Measurements from ENCODE around the gene MRTO4. TPM values are rescaled to one million over a fixed set of nuclear protein-coding genes. Genes with fewer than 3 reads are reported as not detected.

MRTO4 gene
- total RNA-seq, 1 experiment from 2014 or later = 79.3 TPM

GRCh38 chr1:19202396-19202795, 49.2 kb upstream of the MRTO4 start (continued):
- TF ChIP-seq ZNF274 (IDR thresholded peaks at IDR 0.05; ENCODE audit: low read depth, low read length) = no peak
- no peak for TF ChIP-seq POLR2AphosphoS5 (IDR thresholded peaks at IDR 0.05; ENCODE audit: low read depth, low read length)
- no peak for TF ChIP-seq CTCF (IDR thresholded peaks at IDR 0.05 in 2 of 3, conservative IDR thresholded peaks at IDR 0.05 in 1 of 3; ENCODE audit: borderline replicate concordance in 1 of 3, insufficient read depth in 1 of 3, low read depth in 2 of 3, low read length in 2 of 3)

GRCh38 chr1:19203440-19203839, 48.2 kb upstream of the MRTO4 start:
- Histone ChIP-seq H3K9me2 (ENCODE audit: insufficient read depth) (no peaks in the 10 kb centered on the region), H3K79me2 (ENCODE audit: insufficient read depth, low read length) (peaks cover 99% of the 10 kb centered on the region), H3K27me3 (ENCODE audit: insufficient read depth, low read length) (no peaks in the 10 kb centered on the region), H3K4me1 (ENCODE audit: control insufficient read depth in 1 of 2, insufficient read depth in 2 of 2, low read length in 2 of 2) (peaks cover under 1 to 9% of the 10 kb centered on the region in 2 experiments), H3K27ac (ENCODE audit: low read depth, low read length) (no peak overlapping the region), H3K9ac (ENCODE audit: low read length) (no peak overlapping the region), H3K4me3 (replicated peaks in 1 of 2; ENCODE audit: low read depth in 1 of 2, low read length in 2 of 2) (no peak overlapping the region), H3K9me3 (ENCODE audit: control insufficient read depth in 1 of 2, insufficient read depth in 1 of 2, low read depth in 1 of 2, low read length in 2 of 2) (no peaks in the 10 kb centered on the region), H3K4me2 (ENCODE audit: low read length) (no peak overlapping the region), H3K36me3 (ENCODE audit: control insufficient read depth in 1 of 2, insufficient read depth in 2 of 2, low read length in 2 of 2) (peaks cover 13 to 19% of the 10 kb centered on the region in 2 experiments; a peak in 3 of 4 replicates), H4K20me1 (ENCODE audit: insufficient read depth) (no peaks in the 10 kb centered on the region; the same call in 1 of the 2 replicates), H2AFZ (ENCODE audit: low read depth, low read length, poor library complexity, severe bottlenecking) (no peak overlapping the region)
- ChIA-PET CTCF (no interaction called here), RAD21 (ENCODE audit: low non-redundant PET in 1 of 2, low total read pairs in 2 of 2, uncharacterized antibody in 2 of 2, unreplicated experiment in 2 of 2) (no interaction called here), POLR2A (no interaction called here)
- no TSS peak for BruUV-seq (replicated peaks)
- intact Hi-C loops (cut with micrococcal nuclease) = no loop called here
- DNase-seq (ENCODE audit: low read depth, low spot score) (no peak), ATAC-seq (no peak)
- TF ChIP-seq ZFX (IDR thresholded peaks at IDR 0.05) = no peak
- no peak for TF ChIP-seq ELF1 (IDR thresholded peaks at IDR 0.05; ENCODE audit: borderline replicate concordance, low read depth)
- TF ChIP-seq RAD21 (IDR thresholded peaks at IDR 0.05; ENCODE audit: low read depth) = no peak
- TF ChIP-seq, protein P1, sequence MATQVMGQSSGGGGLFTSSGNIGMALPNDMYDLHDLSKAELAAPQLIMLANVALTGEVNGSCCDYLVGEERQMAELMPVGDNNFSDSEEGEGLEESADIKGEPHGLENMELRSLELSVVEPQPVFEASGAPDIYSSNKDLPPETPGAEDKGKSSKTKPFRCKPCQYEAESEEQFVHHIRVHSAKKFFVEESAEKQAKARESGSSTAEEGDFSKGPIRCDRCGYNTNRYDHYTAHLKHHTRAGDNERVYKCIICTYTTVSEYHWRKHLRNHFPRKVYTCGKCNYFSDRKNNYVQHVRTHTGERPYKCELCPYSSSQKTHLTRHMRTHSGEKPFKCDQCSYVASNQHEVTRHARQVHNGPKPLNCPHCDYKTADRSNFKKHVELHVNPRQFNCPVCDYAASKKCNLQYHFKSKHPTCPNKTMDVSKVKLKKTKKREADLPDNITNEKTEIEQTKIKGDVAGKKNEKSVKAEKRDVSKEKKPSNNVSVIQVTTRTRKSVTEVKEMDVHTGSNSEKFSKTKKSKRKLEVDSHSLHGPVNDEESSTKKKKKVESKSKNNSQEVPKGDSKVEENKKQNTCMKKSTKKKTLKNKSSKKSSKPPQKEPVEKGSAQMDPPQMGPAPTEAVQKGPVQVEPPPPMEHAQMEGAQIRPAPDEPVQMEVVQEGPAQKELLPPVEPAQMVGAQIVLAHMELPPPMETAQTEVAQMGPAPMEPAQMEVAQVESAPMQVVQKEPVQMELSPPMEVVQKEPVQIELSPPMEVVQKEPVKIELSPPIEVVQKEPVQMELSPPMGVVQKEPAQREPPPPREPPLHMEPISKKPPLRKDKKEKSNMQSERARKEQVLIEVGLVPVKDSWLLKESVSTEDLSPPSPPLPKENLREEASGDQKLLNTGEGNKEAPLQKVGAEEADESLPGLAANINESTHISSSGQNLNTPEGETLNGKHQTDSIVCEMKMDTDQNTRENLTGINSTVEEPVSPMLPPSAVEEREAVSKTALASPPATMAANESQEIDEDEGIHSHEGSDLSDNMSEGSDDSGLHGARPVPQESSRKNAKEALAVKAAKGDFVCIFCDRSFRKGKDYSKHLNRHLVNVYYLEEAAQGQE (IDR thresholded peaks at IDR 0.05; ENCODE audit: low read depth) = no peak
- no peak for TF ChIP-seq EZH2 (IDR thresholded peaks at IDR 0.05)
- no peak for TF ChIP-seq YY1 (IDR thresholded peaks at IDR 0.05; ENCODE audit: extremely low read depth, insufficient replicate concordance, low read depth, low read length)
- TF ChIP-seq SRF (IDR thresholded peaks at IDR 0.05; ENCODE audit: low read depth) = no peak
- no peak for TF ChIP-seq EZH2phosphoT487 (IDR thresholded peaks at IDR 0.05; ENCODE audit: borderline replicate concordance)
- no peak for TF ChIP-seq CEBPB (IDR thresholded peaks at IDR 0.05; ENCODE audit: low read depth)
- no peak for TF ChIP-seq SP1 (IDR thresholded peaks at IDR 0.05; ENCODE audit: low read depth)
